Limb (tissue), 2 donors: ENCODE results near the gene KRTAP12-4.
"Not testable (repeated sequence)": the region's sequence is repeated elsewhere in the genome, so short reads cannot be mapped to it uniquely, and the experiment has no call there.

Experiments
- DNase-seq, 2 donors: peaks; one replicate each; pipeline ENCODE4 v3.0.0-alpha.2; 2016; ENCODE audit errors: extremely low spot score in 2 of 2

KRTAP12-4 gene

DNA sequence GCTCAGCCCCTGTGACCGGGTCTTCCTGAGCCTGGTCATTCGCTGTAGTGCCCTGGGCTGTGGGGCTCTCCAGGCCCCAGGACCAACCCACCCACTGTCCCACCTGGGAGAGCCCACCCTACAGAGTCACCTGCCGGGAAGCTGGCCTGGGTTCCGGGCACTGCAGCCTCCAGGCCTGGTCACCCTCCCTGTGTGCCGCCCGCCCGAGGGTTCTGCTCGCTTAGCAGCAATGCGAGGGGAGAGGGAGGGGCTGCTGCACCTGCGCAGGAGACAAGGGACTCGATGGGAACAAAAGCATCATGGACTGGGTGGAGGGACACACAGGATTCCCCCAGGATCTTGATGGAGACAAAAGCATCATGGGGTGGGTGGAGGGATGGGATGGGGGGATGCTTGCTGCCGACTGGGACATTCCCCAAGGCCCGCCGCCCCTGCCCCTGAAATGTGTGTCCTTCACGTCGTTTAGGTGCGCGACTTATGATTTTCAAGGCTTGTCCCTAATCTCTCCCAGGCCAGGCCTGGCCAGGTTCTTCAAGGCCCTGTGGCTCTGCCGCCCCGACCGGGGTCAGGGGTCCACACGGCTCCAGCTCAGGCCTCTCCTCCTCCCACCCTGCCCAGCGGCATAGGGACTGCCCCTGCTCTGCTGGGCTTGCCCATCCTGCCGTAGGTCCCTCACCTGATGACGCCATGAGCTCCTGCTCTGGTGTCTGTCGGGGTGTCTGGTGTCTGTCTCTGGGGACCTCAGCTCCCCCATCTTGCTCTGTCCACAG is 40.9 kb downstream of the KRTAP12-4 start:
- DNase-seq, result no peak

DNA sequence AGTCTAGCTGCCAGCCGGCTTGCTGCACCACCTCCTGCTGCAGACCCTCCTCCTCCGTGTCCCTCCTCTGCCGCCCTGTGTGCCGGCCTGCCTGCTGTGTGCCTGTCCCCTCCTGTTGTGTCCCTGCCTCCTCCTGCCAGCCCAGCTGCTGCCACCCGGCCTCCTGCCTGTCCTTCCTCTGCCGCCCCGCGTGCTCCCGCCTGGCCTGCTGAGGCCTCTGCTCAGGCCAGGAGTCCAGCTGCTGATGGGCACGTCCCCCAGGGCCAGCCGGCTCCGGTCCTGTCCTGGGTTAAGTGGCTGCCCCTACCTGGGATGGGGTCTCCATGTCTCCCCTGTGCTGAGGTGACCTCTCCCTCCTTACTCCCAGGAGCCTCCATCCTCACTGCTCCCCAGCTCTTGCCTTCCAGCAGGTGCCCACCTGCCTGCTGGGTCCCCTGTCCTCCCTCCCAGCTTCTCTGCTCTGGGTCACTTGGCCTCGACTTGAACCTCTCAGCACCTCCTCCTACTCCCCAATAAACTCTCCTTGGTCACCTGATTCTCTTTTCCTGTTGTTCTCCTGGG is 41.7 kb downstream of the KRTAP12-4 start:
- DNase-seq, result no peak

DNA sequence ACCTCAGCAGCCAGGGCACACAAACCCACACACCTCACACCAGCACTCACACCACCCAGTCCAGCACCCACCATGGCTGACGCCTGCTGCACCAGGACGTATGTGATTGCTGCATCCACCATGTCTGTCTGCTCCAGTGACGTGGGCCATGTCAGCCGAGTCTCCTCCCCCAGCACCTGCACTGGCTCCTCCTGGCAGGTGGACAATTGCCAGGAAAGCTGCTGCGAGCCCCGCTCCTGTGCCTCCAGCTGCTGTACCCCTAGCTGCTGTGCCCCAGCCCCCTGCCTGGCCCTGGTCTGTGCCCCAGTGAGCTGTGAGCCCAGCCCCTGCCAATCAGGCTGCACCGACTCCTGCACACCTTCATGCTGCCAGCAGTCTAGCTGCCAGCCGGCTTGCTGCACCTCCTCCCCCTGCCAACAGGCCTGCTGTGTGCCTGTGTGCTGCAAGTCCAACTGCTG is 42.4 kb downstream of the KRTAP12-4 start, which contains the start of gene KRTAP10-8:
TSS of gene KRTAP10-8 (plus strand) at position 51 of the 458 bp plus-strand sequence. CDS start at position 73, 22 bp downstream.
- no peak for DNase-seq

DNA sequence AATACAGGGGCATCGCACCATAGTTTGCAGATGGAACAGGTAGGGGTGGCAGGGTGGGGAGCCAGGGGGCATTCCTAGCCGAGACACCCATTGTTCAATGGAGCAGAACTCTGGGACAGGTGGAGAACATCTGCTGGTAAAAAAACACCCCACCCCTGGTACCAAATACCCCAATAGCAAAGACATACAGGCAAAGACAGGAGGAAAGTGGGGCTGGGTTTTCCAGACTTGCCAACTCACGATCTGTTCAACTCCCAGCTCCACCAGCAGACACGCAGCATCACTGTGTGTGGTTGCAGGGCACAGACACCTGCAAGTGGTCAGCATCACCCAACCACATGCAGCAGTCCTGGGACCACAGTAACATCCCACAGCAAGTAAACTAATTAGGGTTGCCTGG is 42.9 kb downstream of the KRTAP12-4 start:
- no peak for DNase-seq

DNA sequence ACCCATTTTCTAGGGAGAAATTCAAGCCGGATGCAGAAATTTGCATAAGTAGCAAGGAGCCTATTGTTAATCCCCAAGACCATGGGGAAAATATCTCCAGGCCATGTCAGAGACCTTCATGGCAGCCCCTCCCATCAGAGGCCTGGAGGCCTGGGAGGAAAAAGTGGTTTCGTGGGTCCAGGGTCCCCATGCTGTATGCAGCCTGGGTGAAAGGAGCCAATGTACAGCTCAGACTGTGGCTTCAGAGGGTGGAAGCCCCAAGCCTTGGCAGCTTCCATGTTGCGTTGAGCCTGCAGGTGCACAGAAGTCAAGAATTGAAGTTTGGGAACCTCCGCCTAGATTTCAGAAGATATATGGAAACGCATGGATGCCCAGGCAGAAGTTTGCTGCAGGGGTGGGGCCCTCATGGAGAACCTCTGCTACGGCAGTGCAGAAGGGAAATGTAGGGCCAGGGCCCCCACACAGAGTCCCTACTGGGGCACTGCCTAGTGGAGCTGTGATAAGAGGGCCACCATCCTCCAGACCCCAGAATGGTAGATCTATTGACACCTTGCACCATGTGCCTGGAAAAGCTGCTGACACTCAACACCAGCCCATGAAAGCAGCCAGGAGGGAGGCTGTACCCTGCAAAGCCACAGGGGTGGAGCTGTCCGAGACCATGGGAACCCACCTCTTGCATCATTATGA is 44.2 kb downstream of the KRTAP12-4 start:
- DNase-seq, result not testable (repeated sequence)

DNA sequence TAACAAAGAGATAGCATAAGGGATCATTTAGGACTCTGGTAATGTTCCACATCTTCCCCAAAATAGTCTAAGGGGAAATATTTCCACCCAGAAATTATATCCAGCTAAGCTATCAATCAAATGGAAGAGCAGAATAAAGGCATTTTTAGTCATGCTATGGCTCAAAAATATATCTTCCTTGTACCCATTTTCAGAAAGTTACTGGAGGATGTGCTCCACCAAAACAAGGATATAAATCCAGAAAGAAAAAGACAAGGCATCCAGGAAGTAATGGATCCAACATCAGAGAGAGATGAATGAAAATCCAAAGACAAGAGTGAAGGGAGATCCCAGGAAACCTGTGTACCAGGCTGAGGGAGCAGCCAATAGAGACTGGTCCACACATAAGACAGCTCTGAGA is 45.3 kb downstream of the KRTAP12-4 start:
- DNase-seq, result no peak

DNA sequence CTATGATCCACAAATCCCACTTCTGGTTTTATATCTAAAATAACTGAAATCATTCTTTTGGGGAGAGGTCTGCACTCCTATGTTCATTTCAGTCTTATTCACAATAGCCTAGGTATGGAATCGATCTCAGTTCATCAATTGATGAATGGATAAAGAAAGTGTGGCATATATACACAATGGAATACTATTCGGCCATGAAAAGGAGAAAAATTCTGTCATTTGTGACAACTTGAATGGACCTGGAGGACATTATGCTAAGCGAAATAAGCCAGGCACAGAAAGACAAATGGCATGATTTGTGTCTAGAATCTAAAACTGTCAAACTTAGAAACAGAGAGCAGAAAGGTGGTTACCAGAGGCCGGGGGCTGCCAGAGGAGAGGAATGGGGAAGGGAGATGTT is 48.0 kb downstream of the KRTAP12-4 start:
- DNase-seq, result no peak
